Activated naive CD8-positive, alpha-beta T cell (primary cell): ENCODE data around the gene RPS19BP1.
"Not testable (repeated sequence)": the region's sequence is repeated elsewhere in the genome, so short reads cannot be mapped to it uniquely, and the experiment has no call there.

ENCODE experiments used
- H3K27ac Mint-ChIP-seq: one replicate; pipeline ENCODE4 v1.8.0; 2021; ENCODE audit warnings: mixed read lengths
- H3K27me3 Mint-ChIP-seq: one replicate; pipeline ENCODE4 v1.8.0; 2021; ENCODE audit warnings: mixed read lengths
- H3K36me3 Mint-ChIP-seq: one replicate; pipeline ENCODE4 v1.8.0; 2021; ENCODE audit warnings: mixed read lengths
- H3K4me1 Mint-ChIP-seq: one replicate; pipeline ENCODE4 v1.8.0; 2021; ENCODE audit warnings: low read depth, mixed read lengths
- H3K4me3 Mint-ChIP-seq: one replicate; pipeline ENCODE4 v1.8.0; 2021; ENCODE audit warnings: mild to moderate bottlenecking, mixed read lengths
- H3K9me3 Mint-ChIP-seq: one replicate; pipeline ENCODE4 v1.8.0; 2021; ENCODE audit warnings: low read depth, mixed read lengths

Gene RPS19BP1

DNA sequence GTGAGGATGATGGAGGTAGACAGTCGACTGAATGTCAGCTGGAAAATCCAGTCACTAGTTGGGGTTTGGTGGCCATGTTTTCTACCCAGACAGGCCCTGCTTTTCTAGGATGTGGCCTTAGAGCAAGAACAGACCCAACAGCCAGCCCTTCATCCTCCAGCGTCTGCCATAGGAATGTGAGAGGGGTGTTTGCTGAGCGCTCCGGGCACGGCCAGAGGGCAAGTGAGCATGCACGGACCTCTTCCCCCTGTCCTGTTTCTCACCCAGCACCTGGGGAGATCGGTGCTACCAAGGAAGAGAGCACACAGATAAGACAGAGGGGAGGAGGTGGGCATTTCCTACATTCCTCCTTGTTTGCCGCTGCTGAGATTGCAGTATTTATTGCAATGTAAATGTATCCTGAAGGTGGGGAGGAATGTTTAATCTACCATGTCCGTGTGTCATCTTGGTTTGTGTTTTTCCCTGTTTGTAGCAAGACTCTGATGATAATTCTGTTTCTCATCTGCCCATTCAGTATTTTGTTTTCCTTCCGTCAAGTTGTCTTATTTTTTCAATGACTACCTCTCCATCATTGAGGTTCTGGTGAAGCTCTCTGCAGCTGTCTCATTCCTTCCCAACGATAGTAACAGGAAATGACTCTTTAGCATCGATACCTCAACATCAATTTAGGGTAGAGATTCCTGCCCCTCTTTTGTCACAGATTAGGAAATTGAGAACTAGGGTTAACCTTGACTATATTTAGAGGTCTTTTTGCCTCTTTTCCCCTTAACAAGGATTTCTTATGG, 17.1 kb downstream of the RPS19BP1 start:
- Mint-ChIP-seq H3K4me3 (no peak overlapping the region), H3K27me3 (no peaks in the 10 kb centered on the region), H3K27ac (peak overlapping the region; percentile 79), H3K4me1 (peaks cover 25% of the 10 kb centered on the region), H3K36me3 (no peaks in the 10 kb centered on the region), H3K9me3 (no peaks in the 10 kb centered on the region)

DNA sequence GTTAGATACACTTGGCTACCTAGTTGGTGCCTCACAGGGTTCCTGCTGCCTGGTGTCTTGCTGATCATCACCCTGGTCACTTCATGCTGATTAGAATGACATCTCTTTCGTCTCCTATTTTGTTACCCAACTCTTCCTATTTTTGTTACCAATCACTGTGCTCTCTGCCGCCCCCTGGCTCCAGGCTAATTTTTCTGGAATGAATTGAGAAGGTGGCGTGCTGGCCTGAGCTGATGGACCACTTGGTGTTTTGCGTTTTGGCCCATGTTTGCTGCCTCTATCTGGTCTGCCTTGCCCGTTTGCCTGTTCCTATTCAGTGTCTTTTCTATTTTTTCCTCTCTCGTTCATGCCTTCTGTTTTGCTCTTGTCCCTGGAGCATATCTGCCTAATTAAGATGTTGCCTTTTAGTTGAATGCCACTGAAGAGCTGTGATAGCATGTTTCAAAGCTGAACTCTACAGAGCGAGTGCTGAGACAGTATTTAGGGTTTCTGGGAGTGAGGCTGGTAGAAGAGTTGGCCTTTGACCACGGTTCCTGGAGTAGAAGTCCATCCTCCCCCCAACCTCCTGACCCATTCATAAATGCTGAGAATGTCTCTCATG, 18.1 kb downstream of the RPS19BP1 start:
- no peak overlapping the region for H3K4me3 Mint-ChIP-seq
- peaks cover 30% of the 10 kb centered on the region for H3K4me1 Mint-ChIP-seq
- H3K27ac Mint-ChIP-seq = peak overlapping the region; percentile 25
- H3K36me3 Mint-ChIP-seq = no peaks in the 10 kb centered on the region
- no peaks in the 10 kb centered on the region for H3K9me3 Mint-ChIP-seq
- no peaks in the 10 kb centered on the region for H3K27me3 Mint-ChIP-seq

DNA sequence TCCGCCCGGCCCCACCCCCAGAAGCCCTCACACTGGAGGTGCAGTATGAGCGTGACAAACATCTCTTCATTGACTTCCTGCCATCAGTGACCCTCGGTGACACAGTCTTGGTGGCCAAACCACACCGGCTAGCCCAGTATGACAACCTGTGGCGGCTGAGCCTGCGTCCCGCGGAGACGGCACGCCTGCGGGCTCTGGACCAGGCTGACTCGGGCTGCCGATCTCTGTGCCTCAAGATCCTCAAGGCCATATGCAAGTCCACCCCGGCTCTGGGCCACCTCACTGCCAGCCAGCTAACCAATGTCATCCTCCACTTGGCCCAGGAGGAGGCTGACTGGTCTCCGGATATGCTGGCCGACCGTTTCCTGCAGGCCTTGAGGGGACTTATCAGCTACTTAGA, 18.8 kb downstream of the RPS19BP1 start:
- no peaks in the 10 kb centered on the region for H3K9me3 Mint-ChIP-seq
- peaks cover 29% of the 10 kb centered on the region for H3K4me1 Mint-ChIP-seq
- no peaks in the 10 kb centered on the region for H3K27me3 Mint-ChIP-seq
- no peak overlapping the region for H3K27ac Mint-ChIP-seq
- no peaks in the 10 kb centered on the region for H3K36me3 Mint-ChIP-seq
- no peak overlapping the region for H3K4me3 Mint-ChIP-seq

DNA sequence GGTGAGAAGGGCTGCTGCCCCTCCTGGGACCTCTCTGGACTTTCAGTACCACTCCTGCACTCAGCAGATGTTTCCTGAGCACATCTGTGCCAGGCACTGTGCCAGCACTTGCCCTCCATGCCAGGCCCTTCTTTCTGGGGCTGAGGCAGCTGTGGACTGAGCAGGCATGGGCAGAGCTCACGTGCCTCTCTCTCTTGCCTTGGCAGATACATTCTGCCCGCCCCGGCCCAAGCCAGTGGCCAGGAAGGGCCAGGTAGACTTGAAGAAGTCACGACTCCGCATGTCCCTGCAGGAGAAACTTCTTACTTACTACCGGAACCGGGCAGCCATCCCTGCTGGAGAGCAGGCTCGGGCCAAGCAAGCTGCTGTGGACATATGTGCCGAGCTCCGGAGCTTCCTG, 20.5 kb downstream of the RPS19BP1 start:
- H3K27ac Mint-ChIP-seq = no peak overlapping the region
- H3K27me3 Mint-ChIP-seq = no peaks in the 10 kb centered on the region
- peaks cover 35% of the 10 kb centered on the region for H3K4me1 Mint-ChIP-seq
- H3K4me3 Mint-ChIP-seq = no peak overlapping the region
- no peaks in the 10 kb centered on the region for H3K9me3 Mint-ChIP-seq
- no peaks in the 10 kb centered on the region for H3K36me3 Mint-ChIP-seq

DNA sequence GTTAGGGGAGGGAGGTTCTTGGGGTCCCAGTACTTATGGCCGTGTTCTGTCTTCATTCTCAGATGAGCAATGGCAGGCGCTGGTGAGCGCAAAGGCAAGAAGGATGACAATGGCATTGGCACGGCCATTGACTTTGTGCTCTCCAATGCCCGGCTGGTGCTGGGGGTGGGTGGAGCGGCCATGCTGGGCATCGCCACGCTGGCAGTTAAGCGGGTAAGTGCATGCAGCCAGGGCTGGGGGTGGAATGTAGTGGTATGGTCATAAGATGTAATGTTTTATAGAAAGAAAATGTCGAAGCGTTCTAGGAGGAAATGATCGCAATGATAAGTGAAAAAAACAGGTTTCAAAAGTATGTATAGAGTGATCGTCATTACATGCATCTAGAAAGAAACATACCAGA, 21.3 kb downstream of the RPS19BP1 start:
- H3K27ac Mint-ChIP-seq = no peak overlapping the region
- no peak overlapping the region for H3K4me3 Mint-ChIP-seq
- peaks cover 2% of the 10 kb centered on the region for H3K36me3 Mint-ChIP-seq
- H3K4me1 Mint-ChIP-seq = peaks cover 39% of the 10 kb centered on the region
- no peaks in the 10 kb centered on the region for H3K27me3 Mint-ChIP-seq
- H3K9me3 Mint-ChIP-seq = no peaks in the 10 kb centered on the region

DNA sequence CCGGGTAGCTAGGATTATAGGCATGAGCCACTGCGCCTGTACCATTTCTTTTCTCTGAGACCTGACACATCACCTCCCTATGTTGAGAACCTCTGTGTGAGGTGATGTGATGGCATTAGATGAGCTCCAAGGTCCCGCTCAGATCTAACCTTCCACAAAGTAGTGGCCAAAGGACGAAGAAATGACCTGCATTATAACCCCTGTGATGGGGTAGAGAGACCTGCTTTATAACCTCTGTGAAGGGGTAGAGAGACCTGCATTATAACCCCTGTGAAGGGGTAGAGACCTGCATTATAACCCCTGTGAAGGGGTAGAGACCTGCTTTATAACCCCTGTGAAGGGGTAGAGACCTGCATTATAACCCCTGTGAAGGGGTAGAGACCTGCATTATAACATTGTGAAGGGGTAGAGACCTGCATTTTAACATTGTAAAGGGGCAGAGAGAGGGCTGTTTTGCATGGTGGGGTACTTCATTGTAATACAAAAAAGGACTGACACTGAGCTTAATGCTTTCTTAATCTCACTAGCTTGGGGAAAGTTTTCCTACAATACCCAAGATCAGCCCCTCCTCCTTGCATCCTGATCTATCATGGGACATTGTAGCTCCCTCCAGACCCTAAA, 21.9 kb downstream of the RPS19BP1 start:
- peaks cover 40% of the 10 kb centered on the region for H3K4me1 Mint-ChIP-seq
- H3K27me3 Mint-ChIP-seq = no peaks in the 10 kb centered on the region
- peaks cover 3% of the 10 kb centered on the region for H3K36me3 Mint-ChIP-seq
- H3K9me3 Mint-ChIP-seq = no peaks in the 10 kb centered on the region
- no peak overlapping the region for H3K4me3 Mint-ChIP-seq
- H3K27ac Mint-ChIP-seq = no peak overlapping the region

DNA sequence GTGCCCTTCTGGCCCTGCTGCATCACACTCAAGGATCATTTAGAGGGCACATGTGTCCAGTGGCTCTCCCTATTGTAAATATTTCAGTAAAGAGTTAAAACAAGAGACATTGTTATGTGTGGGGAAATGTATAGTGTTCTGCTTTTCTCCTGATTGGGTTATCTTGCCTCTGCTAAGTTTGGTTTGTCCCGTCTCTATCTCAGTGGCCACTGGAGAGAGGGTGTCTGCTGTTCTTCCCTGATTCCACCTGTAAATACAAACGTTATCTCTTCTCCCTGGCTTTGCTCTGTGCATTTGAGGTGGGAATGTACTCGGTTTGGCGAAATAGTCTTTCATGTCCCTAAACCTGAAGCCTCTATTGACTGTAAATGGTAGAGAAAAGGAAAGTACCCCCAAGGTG, 24.2 kb downstream of the RPS19BP1 start:
- H3K36me3 Mint-ChIP-seq = peaks cover 6% of the 10 kb centered on the region
- H3K27ac Mint-ChIP-seq = peak overlapping the region; percentile 72
- peak overlapping the region; percentile 45 for H3K4me3 Mint-ChIP-seq
- no peaks in the 10 kb centered on the region for H3K9me3 Mint-ChIP-seq
- H3K27me3 Mint-ChIP-seq = no peaks in the 10 kb centered on the region
- peaks cover 47% of the 10 kb centered on the region for H3K4me1 Mint-ChIP-seq

DNA sequence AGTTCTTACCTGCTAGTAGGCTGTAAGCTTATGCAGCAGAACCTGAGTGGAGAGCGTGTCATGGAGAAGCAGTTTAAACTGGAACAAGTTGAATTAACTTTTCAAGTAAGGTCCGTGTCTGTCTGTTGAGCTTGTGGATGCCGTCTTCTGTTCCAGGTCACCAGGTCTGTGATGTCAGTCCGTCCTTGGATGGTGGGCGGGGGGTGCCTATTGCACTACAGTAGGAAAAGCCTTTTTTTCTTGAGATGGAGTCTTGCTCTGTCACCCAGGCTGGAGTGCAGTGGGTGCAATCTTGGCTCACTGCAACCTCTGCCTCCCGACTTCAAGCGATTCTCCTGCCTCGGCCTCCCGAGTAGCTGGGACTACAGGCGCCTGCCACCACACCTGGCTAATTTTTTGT, 25.5 kb downstream of the RPS19BP1 start:
- not testable (repeated sequence) for H3K27me3 Mint-ChIP-seq, H3K9me3 Mint-ChIP-seq, H3K4me3 Mint-ChIP-seq, H3K36me3 Mint-ChIP-seq, H3K27ac Mint-ChIP-seq
- H3K4me1 Mint-ChIP-seq = peaks cover 55% of the 10 kb centered on the region

DNA sequence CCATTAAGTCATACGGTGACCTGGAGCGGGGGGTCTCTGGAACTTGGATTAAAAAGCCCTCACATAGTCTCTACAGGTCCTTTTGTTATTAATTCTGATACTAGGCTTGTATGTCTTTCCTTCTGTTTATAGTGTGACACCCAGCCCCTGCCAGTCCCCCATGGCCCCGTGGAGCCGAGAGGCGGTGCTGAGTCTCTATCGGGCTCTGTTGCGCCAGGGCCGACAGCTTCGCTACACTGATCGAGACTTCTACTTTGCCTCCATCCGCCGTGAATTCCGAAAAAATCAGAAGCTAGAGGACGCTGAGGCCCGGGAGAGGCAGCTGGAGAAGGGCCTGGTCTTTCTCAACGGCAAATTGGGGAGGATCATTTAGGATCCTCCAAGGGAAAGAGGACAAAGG, 28.5 kb downstream of the RPS19BP1 start:
- Mint-ChIP-seq H3K27ac (peak overlapping the region; percentile 34), H3K27me3 (no peaks in the 10 kb centered on the region), H3K9me3 (no peaks in the 10 kb centered on the region), H3K4me1 (peaks cover 49% of the 10 kb centered on the region), H3K36me3 (peaks cover 8% of the 10 kb centered on the region), H3K4me3 (peak overlapping the region; percentile 98)

DNA sequence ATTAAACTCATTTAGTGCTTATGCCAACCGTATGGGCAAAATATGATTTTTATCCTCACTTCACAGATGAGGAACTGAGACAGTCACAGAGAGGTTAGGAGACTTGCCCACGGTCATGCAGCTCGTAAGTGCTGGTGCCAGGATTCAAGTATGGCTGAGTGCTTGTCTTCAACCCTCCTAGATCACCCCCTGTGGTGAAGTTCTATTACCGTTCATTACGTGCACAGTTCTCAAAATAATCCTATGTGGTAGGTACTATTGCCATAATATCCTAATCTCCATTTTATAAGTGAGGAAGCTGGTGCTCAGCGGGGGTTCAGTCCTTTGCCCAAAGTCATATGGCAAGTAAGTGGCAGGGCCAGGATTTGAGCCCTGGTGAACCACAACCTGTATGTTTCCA, 28.9 kb downstream of the RPS19BP1 start:
- Mint-ChIP-seq H3K27ac (peak overlapping the region; percentile 89), H3K4me1 (peaks cover 48% of the 10 kb centered on the region), H3K36me3 (peaks cover 8% of the 10 kb centered on the region), H3K4me3 (peak overlapping the region; percentile 98), H3K27me3 (no peaks in the 10 kb centered on the region), H3K9me3 (no peaks in the 10 kb centered on the region)

DNA sequence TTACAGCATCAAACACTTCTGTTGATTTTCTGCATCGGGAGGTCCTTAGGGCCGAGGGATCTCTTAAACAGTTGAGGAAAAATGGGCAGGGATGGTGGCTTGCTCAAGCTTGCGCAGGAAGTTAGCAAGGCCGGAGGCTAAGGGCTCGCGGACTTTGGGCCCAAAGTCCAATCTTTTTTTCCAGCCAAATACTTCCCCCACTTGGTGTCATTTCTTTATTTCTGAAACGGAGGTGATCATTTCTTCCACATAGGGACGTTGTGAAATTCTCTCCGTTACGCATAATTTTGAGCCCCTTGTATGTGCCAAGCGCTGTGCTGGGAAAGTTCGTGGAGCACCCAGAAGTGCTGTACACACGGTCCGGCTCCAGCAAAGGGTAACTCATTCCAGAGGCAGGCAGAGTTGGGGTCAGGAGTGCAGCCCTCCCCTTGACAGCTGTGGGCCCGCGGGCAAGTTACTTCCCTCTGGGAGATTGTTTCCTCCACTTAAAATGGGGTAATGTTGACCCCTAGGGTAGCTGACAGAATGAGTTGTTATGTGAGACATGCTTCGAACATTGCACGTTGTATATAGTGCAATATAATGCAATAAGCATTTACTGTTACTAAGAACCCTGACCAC, 29.6 kb downstream of the RPS19BP1 start:
- Mint-ChIP-seq H3K27ac (peak overlapping the region; percentile 89), H3K4me1 (peaks cover 42% of the 10 kb centered on the region), H3K9me3 (no peaks in the 10 kb centered on the region), H3K36me3 (peaks cover 8% of the 10 kb centered on the region), H3K4me3 (peak overlapping the region; percentile 98), H3K27me3 (no peaks in the 10 kb centered on the region)

DNA sequence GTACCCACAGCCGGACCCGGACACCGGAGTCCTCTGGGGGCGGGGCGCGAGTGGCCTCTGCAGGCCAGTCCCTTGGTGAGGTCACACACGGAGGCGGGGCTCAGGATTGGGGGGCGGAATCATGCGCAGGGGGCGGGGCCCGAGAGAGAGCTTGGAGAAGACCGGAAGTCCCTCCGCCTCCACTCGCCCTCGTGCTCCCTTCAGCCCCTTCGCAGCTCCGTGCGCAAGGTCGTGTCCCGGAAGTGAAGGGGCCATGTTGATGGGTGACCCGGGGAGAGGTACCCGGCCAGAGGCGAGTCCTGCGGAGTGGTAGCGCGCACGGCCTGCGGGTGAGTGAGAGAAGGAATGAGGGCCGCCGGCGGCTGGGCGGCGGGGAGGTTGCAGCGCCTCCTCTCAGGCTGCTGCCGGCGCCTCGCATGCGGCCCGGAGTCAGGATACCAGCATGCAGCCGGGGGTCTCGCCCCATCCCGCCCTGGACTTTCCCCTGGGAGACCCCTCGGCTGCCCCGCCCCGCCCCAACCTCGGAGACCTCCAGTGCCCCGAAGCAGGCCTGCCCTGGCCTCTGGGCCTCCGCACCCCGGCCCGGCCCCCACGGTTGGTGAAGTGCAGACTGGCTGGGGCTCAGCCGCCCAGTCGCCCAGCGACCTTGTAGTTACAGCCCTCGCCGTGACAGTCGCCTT, 30.3 kb downstream of the RPS19BP1 start, which contains the start of gene MIEF1:
Gene MIEF1, plus strand, starts transcription at position 182 of the 680 bp plus-strand sequence. CDS start 9,005 bp downstream, outside the sequence.
- H3K36me3 Mint-ChIP-seq = peaks cover 8% of the 10 kb centered on the region

DNA sequence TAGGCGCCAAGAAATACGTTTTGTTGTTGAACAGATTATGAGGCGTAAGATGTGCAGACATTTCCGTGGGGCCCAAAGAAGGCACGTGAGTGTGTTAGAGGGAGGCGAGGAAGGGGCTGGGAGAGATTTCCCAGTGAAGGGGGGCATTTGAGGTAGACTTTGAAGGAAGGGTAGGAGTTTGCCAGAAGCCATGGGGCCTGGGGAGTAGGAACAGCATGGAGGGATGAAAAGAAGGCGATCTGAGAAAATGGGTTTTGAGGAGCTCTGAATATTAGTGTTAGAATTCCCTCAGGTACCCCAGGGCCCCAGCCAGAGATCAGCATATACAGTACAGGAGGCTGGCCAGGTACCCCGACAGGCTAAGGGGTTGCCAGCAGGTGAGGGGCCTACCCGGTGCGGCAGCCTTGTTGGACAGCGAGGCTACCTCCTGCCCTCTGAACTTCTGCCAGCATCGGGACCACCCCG, 30.9 kb downstream of the RPS19BP1 start:
- Mint-ChIP-seq H3K4me3 (peak overlapping the region; percentile 98), H3K4me1 (peaks cover 37% of the 10 kb centered on the region), H3K9me3 (no peaks in the 10 kb centered on the region), H3K27ac (peak overlapping the region; percentile 99), H3K27me3 (no peaks in the 10 kb centered on the region), H3K36me3 (peaks cover 8% of the 10 kb centered on the region)

More for the DNA sequence above, 30.3 kb downstream of the RPS19BP1 start, which contains the start of gene MIEF1:
- Mint-ChIP-seq H3K27me3 (no peaks in the 10 kb centered on the region), H3K4me1 (peaks cover 39% of the 10 kb centered on the region), H3K4me3 (peak within 1 kb of the TSS; percentile 98), H3K27ac (peak within 1 kb of the TSS; percentile 99), H3K9me3 (no peaks in the 10 kb centered on the region)

DNA sequence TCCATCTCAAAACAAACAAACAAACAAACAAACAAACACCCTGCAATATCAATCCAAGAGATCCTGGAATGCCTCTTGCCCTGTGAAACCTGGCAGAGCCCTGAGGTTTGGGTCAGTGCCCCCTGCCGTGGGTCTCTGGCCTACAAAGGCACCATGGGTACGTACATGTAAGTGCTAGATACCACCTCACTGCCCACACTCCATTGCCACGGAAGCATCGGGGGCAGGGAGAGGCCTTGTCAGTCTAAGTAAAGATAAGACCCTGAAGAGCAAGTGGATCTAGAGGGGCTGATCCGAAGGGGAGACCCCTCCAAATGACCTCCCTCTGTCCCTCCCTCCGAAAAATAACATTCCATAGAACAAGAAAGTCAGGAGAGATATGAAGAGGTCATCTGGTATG, 32.4 kb downstream of the RPS19BP1 start:
- Mint-ChIP-seq H3K9me3 (no peaks in the 10 kb centered on the region), H3K27me3 (no peaks in the 10 kb centered on the region), H3K4me1 (peaks cover 26% of the 10 kb centered on the region), H3K4me3 (no peak overlapping the region), H3K36me3 (peaks cover 2% of the 10 kb centered on the region), H3K27ac (peak overlapping the region; percentile 46)
